ENCODE data around the gene COL23A1. TPM values are rescaled to one million over a fixed set of nuclear protein-coding genes. Genes with fewer than 3 reads are reported as not detected.

COL23A1 gene
- total and polyA plus RNA-seq, 2 of the 13 experiments (the other 11 are each of a cell fraction or from before 2014, with no cell fraction given): not detected

DNA sequence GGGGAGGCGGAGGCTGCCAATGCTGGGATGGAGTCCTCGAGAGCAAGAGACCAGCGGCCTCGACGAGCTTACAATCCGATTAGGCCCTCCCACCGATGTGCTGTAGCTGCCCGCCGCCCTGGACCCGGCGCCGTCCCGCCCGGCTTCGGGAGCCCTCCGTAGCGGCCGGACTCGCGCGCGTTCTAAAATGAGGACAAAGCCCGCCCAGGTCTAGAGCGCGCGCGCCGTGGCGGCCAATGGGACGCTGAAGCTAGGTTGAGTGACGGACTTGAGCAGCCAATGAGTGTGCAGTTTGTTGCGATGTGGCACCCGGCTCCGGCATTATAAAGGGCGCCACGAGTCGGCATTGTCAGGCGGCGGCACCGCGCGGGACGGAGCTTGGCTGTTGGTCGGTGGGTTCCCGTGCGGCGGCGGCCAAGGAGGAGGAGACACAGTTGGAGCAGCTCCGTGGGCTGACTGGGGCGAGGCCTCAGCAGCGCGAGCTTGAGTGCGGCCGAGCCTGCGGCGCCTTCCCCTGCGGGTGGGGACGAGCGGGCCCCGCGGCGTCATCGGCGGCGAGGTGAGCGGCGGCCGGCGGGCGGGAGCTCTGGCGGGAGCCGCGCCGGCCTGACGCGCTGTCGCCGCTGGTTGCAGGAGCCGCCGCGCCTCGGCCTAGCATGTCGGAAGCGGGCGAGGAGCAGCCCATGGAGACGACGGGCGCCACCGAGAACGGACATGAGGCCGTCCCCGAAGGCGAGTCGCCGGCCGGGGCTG, 385.8 kb downstream of the COL23A1 start, which contains the start of gene HNRNPAB (continued):
- TF ChIP-seq ZNF263 (CRISPR knock-in tag; IDR thresholded peaks at IDR 0.05) (peak; percentile 51), NFIB (CRISPR knock-in tag; IDR thresholded peaks at IDR 0.05; ENCODE audit: borderline replicate concordance) (no peak), ZNF432 (CRISPR knock-in tag; IDR thresholded peaks at IDR 0.05; ENCODE audit: borderline replicate concordance) (no peak), THAP9 (CRISPR knock-in tag; IDR thresholded peaks at IDR 0.05; ENCODE audit: borderline replicate concordance) (peak; percentile 93), ZNF710 (CRISPR knock-in tag; IDR thresholded peaks at IDR 0.05; ENCODE audit: borderline replicate concordance) (peak; percentile 68), ZNF569 (CRISPR knock-in tag; IDR thresholded peaks at IDR 0.05; ENCODE audit: borderline replicate concordance) (no peak), TBP (CRISPR knock-in tag; IDR thresholded peaks at IDR 0.05) (no peak; the same call in 1 of the 2 replicates), POLR2A (IDR thresholded peaks at IDR 0.05; ENCODE audit: insufficient read depth in 1 of 2, low read depth in 2 of 2, low read length in 2 of 2) (peak in 1 of 2 experiments; percentile 100; a peak in 2 of 4 replicates), CSRNP2 (CRISPR knock-in tag; conservative IDR thresholded peaks at IDR 0.05; ENCODE audit: low read depth) (0 out of 2 replicates have a peak, but pooled peaks have one; percentile 71), TAF1 (CRISPR knock-in tag; IDR thresholded peaks at IDR 0.05) (peak; percentile 94), ZKSCAN8 (CRISPR knock-in tag; IDR thresholded peaks at IDR 0.05; ENCODE audit: borderline replicate concordance) (peak; percentile 73; the same call in 1 of the 2 replicates), HNRNPH1 (optimal IDR thresholded peaks at IDR 0.05; ENCODE audit: low read depth, low read length) (no peak), ZBTB4 (CRISPR knock-in tag; IDR thresholded peaks at IDR 0.05; ENCODE audit: borderline replicate concordance) (peak; percentile 93), ZNF546 (CRISPR knock-in tag; conservative IDR thresholded peaks at IDR 0.05) (no peak), ZNF335 (CRISPR knock-in tag; IDR thresholded peaks at IDR 0.05) (no peak)
- TF ChIP-seq, protein P1, sequence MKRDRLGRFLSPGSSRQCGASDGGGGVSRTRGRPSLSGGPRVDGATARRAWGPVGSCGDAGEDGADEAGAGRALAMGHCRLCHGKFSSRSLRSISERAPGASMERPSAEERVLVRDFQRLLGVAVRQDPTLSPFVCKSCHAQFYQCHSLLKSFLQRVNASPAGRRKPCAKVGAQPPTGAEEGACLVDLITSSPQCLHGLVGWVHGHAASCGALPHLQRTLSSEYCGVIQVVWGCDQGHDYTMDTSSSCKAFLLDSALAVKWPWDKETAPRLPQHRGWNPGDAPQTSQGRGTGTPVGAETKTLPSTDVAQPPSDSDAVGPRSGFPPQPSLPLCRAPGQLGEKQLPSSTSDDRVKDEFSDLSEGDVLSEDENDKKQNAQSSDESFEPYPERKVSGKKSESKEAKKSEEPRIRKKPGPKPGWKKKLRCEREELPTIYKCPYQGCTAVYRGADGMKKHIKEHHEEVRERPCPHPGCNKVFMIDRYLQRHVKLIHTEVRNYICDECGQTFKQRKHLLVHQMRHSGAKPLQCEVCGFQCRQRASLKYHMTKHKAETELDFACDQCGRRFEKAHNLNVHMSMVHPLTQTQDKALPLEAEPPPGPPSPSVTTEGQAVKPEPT (CRISPR knock-in tag; IDR thresholded peaks at IDR 0.05; ENCODE audit: low read depth): peak; percentile 66; the same call in 1 of the 2 replicates
